Liver (tissue), 9 donors: ENCODE data around the gene EXOSC3. TPM values are rescaled to one million over a fixed set of nuclear protein-coding genes. Genes with fewer than 3 reads are reported as not detected.

Experiments used
- DNase-seq: peaks from one replicate; pipeline ENCODE4 v3.0.0-alpha.2; 2017; ENCODE audit warnings: low spot score
- H3K27ac ChIP-seq, 2 donors: one replicate each; pipeline ENCODE4 v1.7.0; 2013; ENCODE audit warnings: inconsistent platforms in 2 of 2, low read length in 2 of 2, control low read depth in 1 of 2, low read depth in 1 of 2, mild to moderate bottlenecking in 1 of 2
- H3K27me3 ChIP-seq, 4 donors: one replicate each; pipeline versions ENCODE4 v1.6.1 to v1.7.0; 2013; ENCODE audit warnings: low read length in 3 of 4, inconsistent platforms in 1 of 4, mild to moderate bottlenecking in 1 of 4, moderate library complexity in 1 of 4; ENCODE audit not compliant: control insufficient read depth in 4 of 4, insufficient read depth in 4 of 4
- H3K36me3 ChIP-seq, 4 donors: one replicate each; pipeline versions ENCODE4 v1.6.1 to v1.7.0; 2013; ENCODE audit warnings: low read length in 3 of 4, mild to moderate bottlenecking in 3 of 4, low read depth in 1 of 4, moderate library complexity in 1 of 4; ENCODE audit not compliant: control insufficient read depth in 4 of 4, insufficient read depth in 3 of 4
- H3K4me1 ChIP-seq, 4 donors: one replicate each; pipeline versions ENCODE4 v1.6.1 to v1.7.0; 2013; ENCODE audit warnings: low read length in 3 of 4, mild to moderate bottlenecking in 3 of 4, moderate library complexity in 1 of 4; ENCODE audit not compliant: control insufficient read depth in 4 of 4, insufficient read depth in 4 of 4
- H3K4me3 ChIP-seq, 3 donors: one replicate each; pipeline versions ENCODE4 v1.6.1 to v1.7.0; 2013; ENCODE audit warnings: low read length in 3 of 3, control low read depth in 1 of 3, low read depth in 1 of 3, mild to moderate bottlenecking in 1 of 3
- H3K9ac ChIP-seq, 2 donors: one replicate each; pipeline ENCODE4 v1.7.0; 2013; ENCODE audit warnings: low read length in 2 of 2, mild to moderate bottlenecking in 2 of 2, moderate library complexity in 2 of 2, control low read depth in 1 of 2, low read depth in 1 of 2
- H3K9me3 ChIP-seq, 4 donors: one replicate each; pipeline versions ENCODE4 v1.6.1 to v1.7.0; 2013; ENCODE audit warnings: low read length in 3 of 4; ENCODE audit not compliant: control insufficient read depth in 4 of 4
- EGR1 ChIP-seq, 2 donors: IDR thresholded peaks; 2 replicates each; pipeline ENCODE4 v1.6.1; 2016 to 2018; ENCODE audit warnings: antibody characterized with exemption in 2 of 2, low read depth in 2 of 2
- FOXA2 ChIP-seq: IDR thresholded peaks from 2 replicates; pipeline ENCODE4 v1.6.1; 2016; ENCODE audit warnings: antibody characterized with exemption
- GABPA ChIP-seq, 2 donors: IDR thresholded peaks in 1 of 2; conservative IDR thresholded peaks in 1 of 2; 2 replicates each; pipeline ENCODE4 v1.6.1; 2016; ENCODE audit warnings: antibody characterized with exemption in 2 of 2, mild to moderate bottlenecking in 1 of 2, moderate library complexity in 1 of 2
- HNF4A ChIP-seq, 2 donors: conservative IDR thresholded peaks; 2 replicates each; pipeline ENCODE4 v1.6.1; 2016; ENCODE audit warnings: antibody characterized with exemption in 2 of 2, mild to moderate bottlenecking in 2 of 2
- HNF4G ChIP-seq: IDR thresholded peaks from 2 replicates; pipeline ENCODE4 v1.6.1; 2016; ENCODE audit warnings: antibody characterized with exemption
- JUND ChIP-seq, 2 donors: IDR thresholded peaks; 2 replicates each; pipeline ENCODE4 v1.6.1; 2016; ENCODE audit warnings: antibody characterized with exemption in 2 of 2
- NR2F2 ChIP-seq: IDR thresholded peaks from 2 replicates; pipeline ENCODE4 v1.6.1; 2016; ENCODE audit warnings: antibody characterized with exemption
- RAD21 ChIP-seq, 2 donors: IDR thresholded peaks; 2 replicates each; pipeline ENCODE4 v1.6.1; 2016; ENCODE audit warnings: antibody characterized with exemption in 2 of 2, mild to moderate bottlenecking in 2 of 2
- RXRA ChIP-seq, 2 donors: IDR thresholded peaks; 2 replicates each; pipeline ENCODE4 v1.6.1; 2017 to 2018; ENCODE audit warnings: antibody characterized with exemption in 2 of 2, mild to moderate bottlenecking in 1 of 2
- SP1 ChIP-seq: IDR thresholded peaks from 2 replicates; pipeline ENCODE4 v1.6.1; 2018; ENCODE audit warnings: antibody characterized with exemption, mild to moderate bottlenecking
- TAF1 ChIP-seq: conservative IDR thresholded peaks from 2 replicates; pipeline ENCODE4 v1.6.1; 2016; ENCODE audit warnings: antibody characterized with exemption, mild to moderate bottlenecking
- YY1 ChIP-seq: IDR thresholded peaks from 2 replicates; pipeline ENCODE4 v1.6.1; 2016; ENCODE audit warnings: antibody characterized with exemption, mild to moderate bottlenecking
- WGBS: extraction: QIAGEN DNeasy Blood & Tissue Kit; methylation state at CpG from one replicate; pipeline ENCODE4 v1.1.7; 2013; 5-methylcytosine and 5-hydroxymethylcytosine counted together
- polyA plus RNA-seq, 2 donors: library from polyadenylated mRNA; stranded (reverse) in 1 of 2; unstranded in 1 of 2; fragments of 200-250 nt in 1 of 2; fragments of >200 nt in 1 of 2; fragmentation: Nextera tagmentation in 1 of 2; extraction: Ambion mirVana in 1 of 2; gene quantifications; one replicate each; pipeline versions ENCODE4 v1.2.1 to v1.2.3, GENCODE V29; 2013 to 2015
- total RNA-seq, 2 donors: library from RNA; depleted of rRNA; stranded (reverse); fragments of >200 nt; gene quantifications; one replicate each; pipeline ENCODE4 v1.2.3, GENCODE V29; 2014
- TF ChIP-seq, protein P1 (sequence below): IDR thresholded peaks from 2 replicates; pipeline ENCODE4 v1.6.1; 2016; ENCODE audit warnings: antibody characterized with exemption
- TF ChIP-seq, protein P2 (sequence below): IDR thresholded peaks from 2 replicates; pipeline ENCODE4 v1.6.1; 2016; ENCODE audit warnings: antibody characterized with exemption, mild to moderate bottlenecking
- TF ChIP-seq, protein P3 (sequence below): IDR thresholded peaks from 2 replicates; pipeline ENCODE4 v1.6.1; 2016; ENCODE audit warnings: antibody characterized with exemption
- TF ChIP-seq, protein P4 (sequence below): fragments of 150-350 bp; IDR thresholded peaks from 2 replicates; pipeline ENCODE4 v1.5.1; 2017; ENCODE audit warnings: improper control_type of control experiment, low read depth, low read length; ENCODE audit not compliant: missing input control
- donor health status: healthy.
- donor health status: healthy.
- donor health status: healthy.
- donor health status: healthy.
- donor health status: healthy.

EXOSC3 gene
- total and polyA plus RNA-seq, 4 donors, result 16.2 to 27.7 (median 19.6) TPM

DNA sequence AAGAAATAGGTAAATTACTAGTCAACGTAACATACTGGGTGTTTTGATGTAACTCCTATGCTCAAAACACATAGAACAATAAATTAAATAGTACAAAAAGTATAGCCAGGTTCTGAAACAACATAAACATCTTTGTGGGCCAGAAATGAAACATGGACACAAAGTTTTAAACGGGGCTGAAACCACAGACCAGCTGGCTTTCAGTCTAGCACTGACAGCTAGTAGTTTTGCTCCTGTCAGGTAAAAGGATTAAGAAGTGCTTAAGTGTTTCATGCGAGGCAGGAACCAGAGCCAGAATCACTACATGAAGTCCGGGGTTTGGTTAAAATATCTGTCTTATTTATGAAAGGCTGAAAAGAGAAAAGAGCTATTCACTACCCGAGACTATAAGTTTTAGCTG is 35.3 kb upstream of the EXOSC3 start (continued):
- TF ChIP-seq RAD21 (IDR thresholded peaks at IDR 0.05), result no peak

DNA sequence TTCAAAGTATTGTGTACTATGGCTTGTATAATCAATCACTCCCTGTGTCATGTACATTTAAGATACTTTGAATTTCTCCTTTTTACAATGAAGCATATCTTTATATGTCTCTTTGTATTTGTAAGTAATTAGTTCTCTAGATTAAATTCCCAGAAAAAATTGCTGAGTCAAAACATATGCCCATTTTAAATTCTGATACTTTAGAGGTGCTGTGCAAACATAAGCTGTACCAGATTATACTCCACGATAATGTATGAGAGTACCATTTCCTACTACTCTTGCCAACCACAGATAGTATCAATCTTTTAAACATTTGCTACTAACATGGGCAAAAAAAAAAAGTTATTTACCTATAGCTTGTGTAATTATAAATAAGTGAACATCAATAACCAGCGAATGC is 34.0 kb upstream of the EXOSC3 start:
- H3K36me3 ChIP-seq, result peaks cover 0 to 5% (median 4%) of the 10 kb centered on the region in 4 donors
- no peaks in the 10 kb centered on the region for H3K9me3 ChIP-seq
- H3K27me3 ChIP-seq, result no peaks in the 10 kb centered on the region
- TF ChIP-seq RAD21 (IDR thresholded peaks at IDR 0.05), result no peak
- no peak for TF ChIP-seq EGR1 (IDR thresholded peaks at IDR 0.05; ENCODE audit: low read depth in 2 of 2)
- TF ChIP-seq, protein P1, sequence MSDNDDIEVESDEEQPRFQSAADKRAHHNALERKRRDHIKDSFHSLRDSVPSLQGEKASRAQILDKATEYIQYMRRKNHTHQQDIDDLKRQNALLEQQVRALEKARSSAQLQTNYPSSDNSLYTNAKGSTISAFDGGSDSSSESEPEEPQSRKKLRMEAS, result no peak
- TF ChIP-seq JUND (IDR thresholded peaks at IDR 0.05), result no peak
- no peak for TF ChIP-seq RXRA (IDR thresholded peaks at IDR 0.05)
- no peak for TF ChIP-seq NR2F2
- TF ChIP-seq HNF4G, result no peak
- TF ChIP-seq YY1, result no peak
- TF ChIP-seq GABPA (IDR thresholded peaks at IDR 0.05 in 1 of 2, conservative IDR thresholded peaks at IDR 0.05 in 1 of 2), result no peak
- TF ChIP-seq, protein P2, sequence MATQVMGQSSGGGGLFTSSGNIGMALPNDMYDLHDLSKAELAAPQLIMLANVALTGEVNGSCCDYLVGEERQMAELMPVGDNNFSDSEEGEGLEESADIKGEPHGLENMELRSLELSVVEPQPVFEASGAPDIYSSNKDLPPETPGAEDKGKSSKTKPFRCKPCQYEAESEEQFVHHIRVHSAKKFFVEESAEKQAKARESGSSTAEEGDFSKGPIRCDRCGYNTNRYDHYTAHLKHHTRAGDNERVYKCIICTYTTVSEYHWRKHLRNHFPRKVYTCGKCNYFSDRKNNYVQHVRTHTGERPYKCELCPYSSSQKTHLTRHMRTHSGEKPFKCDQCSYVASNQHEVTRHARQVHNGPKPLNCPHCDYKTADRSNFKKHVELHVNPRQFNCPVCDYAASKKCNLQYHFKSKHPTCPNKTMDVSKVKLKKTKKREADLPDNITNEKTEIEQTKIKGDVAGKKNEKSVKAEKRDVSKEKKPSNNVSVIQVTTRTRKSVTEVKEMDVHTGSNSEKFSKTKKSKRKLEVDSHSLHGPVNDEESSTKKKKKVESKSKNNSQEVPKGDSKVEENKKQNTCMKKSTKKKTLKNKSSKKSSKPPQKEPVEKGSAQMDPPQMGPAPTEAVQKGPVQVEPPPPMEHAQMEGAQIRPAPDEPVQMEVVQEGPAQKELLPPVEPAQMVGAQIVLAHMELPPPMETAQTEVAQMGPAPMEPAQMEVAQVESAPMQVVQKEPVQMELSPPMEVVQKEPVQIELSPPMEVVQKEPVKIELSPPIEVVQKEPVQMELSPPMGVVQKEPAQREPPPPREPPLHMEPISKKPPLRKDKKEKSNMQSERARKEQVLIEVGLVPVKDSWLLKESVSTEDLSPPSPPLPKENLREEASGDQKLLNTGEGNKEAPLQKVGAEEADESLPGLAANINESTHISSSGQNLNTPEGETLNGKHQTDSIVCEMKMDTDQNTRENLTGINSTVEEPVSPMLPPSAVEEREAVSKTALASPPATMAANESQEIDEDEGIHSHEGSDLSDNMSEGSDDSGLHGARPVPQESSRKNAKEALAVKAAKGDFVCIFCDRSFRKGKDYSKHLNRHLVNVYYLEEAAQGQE, result no peak
- no peak for TF ChIP-seq SP1
- TF ChIP-seq, protein P3, sequence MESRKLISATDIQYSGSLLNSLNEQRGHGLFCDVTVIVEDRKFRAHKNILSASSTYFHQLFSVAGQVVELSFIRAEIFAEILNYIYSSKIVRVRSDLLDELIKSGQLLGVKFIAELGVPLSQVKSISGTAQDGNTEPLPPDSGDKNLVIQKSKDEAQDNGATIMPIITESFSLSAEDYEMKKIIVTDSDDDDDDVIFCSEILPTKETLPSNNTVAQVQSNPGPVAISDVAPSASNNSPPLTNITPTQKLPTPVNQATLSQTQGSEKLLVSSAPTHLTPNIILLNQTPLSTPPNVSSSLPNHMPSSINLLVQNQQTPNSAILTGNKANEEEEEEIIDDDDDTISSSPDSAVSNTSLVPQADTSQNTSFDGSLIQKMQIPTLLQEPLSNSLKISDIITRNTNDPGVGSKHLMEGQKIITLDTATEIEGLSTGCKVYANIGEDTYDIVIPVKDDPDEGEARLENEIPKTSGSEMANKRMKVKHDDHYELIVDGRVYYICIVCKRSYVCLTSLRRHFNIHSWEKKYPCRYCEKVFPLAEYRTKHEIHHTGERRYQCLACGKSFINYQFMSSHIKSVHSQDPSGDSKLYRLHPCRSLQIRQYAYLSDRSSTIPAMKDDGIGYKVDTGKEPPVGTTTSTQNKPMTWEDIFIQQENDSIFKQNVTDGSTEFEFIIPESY, result no peak
- TF ChIP-seq FOXA2, result no peak
- WGBS, result 51% methylated on average over 2 of the region's 2 CpGs
- DNase-seq, result no peak
- H3K27ac ChIP-seq, result no peak overlapping the region
- no peak overlapping the region for H3K9ac ChIP-seq
- no peak overlapping the region for H3K4me3 ChIP-seq
- no peaks in the 10 kb centered on the region for H3K4me1 ChIP-seq

DNA sequence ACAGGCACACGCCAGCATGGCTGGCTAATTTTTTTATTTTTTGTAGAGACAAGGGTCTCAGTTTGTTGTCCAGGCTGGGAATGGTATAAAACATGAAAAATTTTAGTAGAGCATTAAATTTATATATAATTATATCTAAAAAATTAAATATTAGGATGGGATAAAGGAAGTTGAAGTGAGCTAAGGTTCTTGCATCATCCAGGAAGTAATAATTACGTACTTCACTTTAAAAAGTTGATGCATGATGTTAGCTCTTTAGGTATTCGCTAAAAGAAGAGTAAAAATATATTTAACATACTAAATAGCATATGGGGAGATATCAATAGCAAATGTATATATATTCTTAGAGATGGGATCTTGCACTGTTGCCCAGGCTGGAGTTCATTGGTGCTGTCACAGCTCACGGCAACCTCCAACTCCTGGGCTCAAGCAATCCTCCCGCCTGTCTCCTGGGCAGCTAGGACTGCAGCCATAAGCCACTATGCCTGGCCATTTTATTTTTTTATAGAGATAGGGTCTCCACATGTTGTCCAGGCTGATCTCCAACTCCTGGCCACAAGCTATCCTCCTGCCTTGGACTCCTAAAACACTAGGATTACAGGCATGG is 28.0 kb upstream of the EXOSC3 start:
- H3K9ac ChIP-seq, result no peak overlapping the region
- WGBS, result 89% methylated on average over 5 of the region's 5 CpGs
- no peaks in the 10 kb centered on the region for H3K27me3 ChIP-seq
- no peaks in the 10 kb centered on the region for H3K9me3 ChIP-seq
- peaks cover 0 to 2% (median 0%) of the 10 kb centered on the region in 4 donors for H3K36me3 ChIP-seq
- TF ChIP-seq TAF1, result no peak
- TF ChIP-seq, protein P3, result no peak
- no peak for TF ChIP-seq HNF4A (conservative IDR thresholded peaks at IDR 0.05)
- TF ChIP-seq, protein P2, result no peak
- TF ChIP-seq, protein P4, sequence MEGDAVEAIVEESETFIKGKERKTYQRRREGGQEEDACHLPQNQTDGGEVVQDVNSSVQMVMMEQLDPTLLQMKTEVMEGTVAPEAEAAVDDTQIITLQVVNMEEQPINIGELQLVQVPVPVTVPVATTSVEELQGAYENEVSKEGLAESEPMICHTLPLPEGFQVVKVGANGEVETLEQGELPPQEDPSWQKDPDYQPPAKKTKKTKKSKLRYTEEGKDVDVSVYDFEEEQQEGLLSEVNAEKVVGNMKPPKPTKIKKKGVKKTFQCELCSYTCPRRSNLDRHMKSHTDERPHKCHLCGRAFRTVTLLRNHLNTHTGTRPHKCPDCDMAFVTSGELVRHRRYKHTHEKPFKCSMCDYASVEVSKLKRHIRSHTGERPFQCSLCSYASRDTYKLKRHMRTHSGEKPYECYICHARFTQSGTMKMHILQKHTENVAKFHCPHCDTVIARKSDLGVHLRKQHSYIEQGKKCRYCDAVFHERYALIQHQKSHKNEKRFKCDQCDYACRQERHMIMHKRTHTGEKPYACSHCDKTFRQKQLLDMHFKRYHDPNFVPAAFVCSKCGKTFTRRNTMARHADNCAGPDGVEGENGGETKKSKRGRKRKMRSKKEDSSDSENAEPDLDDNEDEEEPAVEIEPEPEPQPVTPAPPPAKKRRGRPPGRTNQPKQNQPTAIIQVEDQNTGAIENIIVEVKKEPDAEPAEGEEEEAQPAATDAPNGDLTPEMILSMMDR, result no peak
- no peak for TF ChIP-seq SP1
- TF ChIP-seq, protein P1, result no peak
- TF ChIP-seq HNF4G, result no peak
- TF ChIP-seq YY1, result no peak
- no peak overlapping the region for H3K27ac ChIP-seq
- H3K4me1 ChIP-seq, result no peaks in the 10 kb centered on the region
- no peak overlapping the region for H3K4me3 ChIP-seq
- DNase-seq, result no peak
